Adrenal gland (tissue), 12 donors: ENCODE measurements around the gene ST8SIA4. TPM values are rescaled to one million over a fixed set of nuclear protein-coding genes. Genes with fewer than 3 reads are reported as not detected.

Experiments used
- DNase-seq, 7 donors: peaks; one replicate each; pipeline ENCODE4 v3.0.0-alpha.2; 2019 to 2020
- H3K27ac ChIP-seq, 5 donors: fragments of 200-600 bp; sonication (generic) in 4 of 5; 1 replicate in 3 of 5; 2 replicates in 2 of 5; pipeline versions ENCODE4 v1.5.1 to v1.8.0; 2016 to 2020; ENCODE audit warnings: mild to moderate bottlenecking in 1 of 5
- H3K27me3 ChIP-seq: fragments of 200-600 bp; 2 replicates; pipeline ENCODE4 v1.8.0; 2021
- H3K36me3 ChIP-seq, 2 donors: fragments of 200-600 bp; replicated peaks in 1 of 2; 1 replicate in 1 of 2; 2 replicates in 1 of 2; pipeline versions ENCODE4 v1.5.1 to v1.8.0; 2018 to 2022
- H3K4me1 ChIP-seq, 2 donors: fragments of 200-600 bp; replicated peaks in 1 of 2; 1 replicate in 1 of 2; 2 replicates in 1 of 2; pipeline versions ENCODE4 v1.5.1 to v1.8.0; 2018 to 2021
- H3K4me3 ChIP-seq, 4 donors: fragments of 200-600 bp; sonication (generic) in 3 of 4; one replicate each; pipeline ENCODE4 v1.5.1; 2016 to 2018
- H3K9me3 ChIP-seq, 3 donors: fragments of 200-600 bp; sonication (generic) in 1 of 3; replicated peaks in 1 of 3; 1 replicate in 2 of 3; 2 replicates in 1 of 3; pipeline versions ENCODE4 v1.5.1 to v1.8.0; 2016 to 2021
- CTCF ChIP-seq, 6 experiments: fragments of 450-650 bp in 4 of 6; fragments of 200-600 bp in 2 of 6; sonication (generic) in 1 of 6; IDR thresholded peaks; 1 replicate in 5 of 6; 2 replicates in 1 of 6; pipeline versions ENCODE4 v1.5.1 to v1.8.0; 2016 to 2021; ENCODE audit warnings: antibody characterized with exemption in 6 of 6, mild to moderate bottlenecking in 2 of 6, moderate library complexity in 1 of 6
- POLR2A ChIP-seq, 2 donors: fragments of 450-650 bp; IDR thresholded peaks; one replicate each; pipeline ENCODE4 v1.6.1; 2017; ENCODE audit warnings: antibody characterized with exemption in 2 of 2, mild to moderate bottlenecking in 2 of 2, moderate library complexity in 1 of 2
- WGBS, 4 donors: extraction: QIAGEN DNeasy Blood & Tissue Kit in 2 of 4; methylation state at CpG; one replicate each; pipeline versions ENCODE4 v1.1.5 to v1.1.7; 2013 to 2017; 5-methylcytosine and 5-hydroxymethylcytosine counted together
- intact Hi-C, 2 donors: fragments of 100-400 bp; cut with DNase I; formaldehyde crosslinking; loops; one replicate each; pipeline versions ENCODE4 v1.14.1 to v1.15.0; 2022 to 2023
- polyA plus RNA-seq, 3 donors: library from polyadenylated mRNA; stranded (reverse); fragments of 200-250 nt in 2 of 3; fragments of 350-450 nt in 1 of 3; fragmentation: Illumina TruSeq in 1 of 3; extraction: RNeasy Lipid Tissue Mini Kit (QIAGEN cat#74804) in 1 of 3; gene quantifications; one replicate each; pipeline ENCODE4 v1.2.3, GENCODE V29; 2013 to 2014
- total RNA-seq, 9 donors: library from RNA; depleted of rRNA in 4 of 9; stranded (reverse); fragments of >200 nt in 4 of 9; fragments of 120-200 nt in 1 of 9; fragmentation: NEBNext Ultra II Directional in 1 of 9; extraction: Animal tissue kit (Norgen Biotek cat#: 25700) in 1 of 9; gene quantifications; one replicate each; pipeline versions ENCODE4 v1.1.0 to v1.2.4, GENCODE V29; 2013 to 2023
- donor health status: healthy with polysubstance abuse.
- donor health status: Bipolar disorder and iron deficiency.
- donor health status: DM: yes; HTN: yes; CAD: no.
- donor health status: DM: no; HTN: no; CAD: no.
- donor health status: DM: no; HTN: no; CAD: no.
- donor health status: DM: yes; HTN: yes; CAD: no.

ST8SIA4 gene
- total and polyA plus RNA-seq, 12 donors: 0.85 to 11.4 (median 5.5) TPM

GRCh38 chr5:100853582-100853981 is 49.5 kb downstream of the ST8SIA4 start:
- intact Hi-C loops: no loop called here
- DNase-seq: no peak
- no peaks in the 10 kb centered on the region for H3K36me3 ChIP-seq
- TF ChIP-seq CTCF (IDR thresholded peaks at IDR 0.05) (no peak), POLR2A (IDR thresholded peaks at IDR 0.05) (no peak)
- no peak overlapping the region for H3K4me3 ChIP-seq
- H3K27me3 ChIP-seq: no peaks in the 10 kb centered on the region
- no peaks in the 10 kb centered on the region for H3K9me3 ChIP-seq
- no peaks in the 10 kb centered on the region for H3K4me1 ChIP-seq
- no peak overlapping the region for H3K27ac ChIP-seq

DNA sequence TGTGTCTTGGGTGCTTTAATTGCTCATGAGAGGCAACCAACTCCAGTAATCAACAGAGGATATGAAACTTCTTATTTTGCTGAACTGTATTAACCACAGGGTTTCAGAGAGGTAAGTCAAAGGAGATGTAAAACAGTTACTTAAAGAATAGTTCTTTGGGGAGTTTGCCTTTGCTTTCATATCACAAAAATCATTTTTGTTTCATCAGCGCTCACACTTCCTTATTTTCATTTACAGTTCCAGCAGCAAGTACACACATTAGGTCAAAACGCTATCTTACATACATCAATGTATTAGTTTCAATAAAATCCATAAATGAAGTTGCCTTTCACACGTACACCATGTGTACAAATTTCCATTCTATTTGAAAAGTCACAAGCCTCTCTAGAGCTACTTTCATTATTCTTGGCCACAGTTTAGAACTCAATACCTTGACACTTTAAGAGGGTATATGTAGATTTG is 50.1 kb downstream of the ST8SIA4 start:
- Histone ChIP-seq H3K9me3 (no peaks in the 10 kb centered on the region), H3K4me1 (no peaks in the 10 kb centered on the region), H3K27me3 (no peaks in the 10 kb centered on the region), H3K36me3 (no peaks in the 10 kb centered on the region), H3K27ac (no peak overlapping the region), H3K4me3 (no peak overlapping the region)
- TF ChIP-seq CTCF (IDR thresholded peaks at IDR 0.05): no peak
- TF ChIP-seq POLR2A (IDR thresholded peaks at IDR 0.05): no peak
- WGBS, 4 donors: 62 to 76% (median 72%) methylated on average over 3 of the region's 3 CpGs
- intact Hi-C loops: no loop called here
- DNase-seq: no peak

- Histone ChIP-seq H3K4me1 (no peaks in the 10 kb centered on the region), H3K4me3 (no peak overlapping the region), H3K36me3 (no peaks in the 10 kb centered on the region), H3K27me3 (no peaks in the 10 kb centered on the region), H3K9me3 (no peaks in the 10 kb centered on the region), H3K27ac (no peak overlapping the region)
- 94 to 98% (median 96%) methylated on average over 8 of the region's 8 CpGs for WGBS, 4 donors
- intact Hi-C loops: no loop called here
- no peak for DNase-seq
- TF ChIP-seq POLR2A (IDR thresholded peaks at IDR 0.05): no peak
Observed at GRCh38 chr5:100852051-100852450, 51.0 kb downstream of the ST8SIA4 start.

DNA sequence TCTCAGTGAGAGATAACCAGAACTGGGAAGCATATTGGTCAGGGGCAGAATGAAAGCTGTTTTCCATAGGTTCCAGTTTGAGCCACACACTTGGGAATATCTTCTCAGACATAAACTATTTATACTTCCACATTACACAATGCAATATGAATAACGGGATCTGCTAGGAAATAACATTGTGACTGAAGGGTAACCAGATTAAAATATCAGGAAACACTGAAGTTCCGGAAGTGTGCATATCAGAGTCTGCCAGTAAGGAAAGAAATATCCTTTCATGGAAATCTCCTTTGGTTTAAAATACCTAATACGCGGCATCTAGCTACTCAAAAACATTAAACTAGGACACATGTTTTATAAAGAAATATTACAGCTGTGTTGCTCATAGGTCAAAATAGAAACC is 56.3 kb downstream of the ST8SIA4 start:
- Histone ChIP-seq H3K36me3 (no peaks in the 10 kb centered on the region), H3K4me3 (no peak overlapping the region), H3K4me1 (no peaks in the 10 kb centered on the region), H3K27me3 (no peaks in the 10 kb centered on the region), H3K9me3 (no peaks in the 10 kb centered on the region), H3K27ac (no peak overlapping the region)
- no peak for DNase-seq
- intact Hi-C loops: no loop called here
- TF ChIP-seq CTCF (IDR thresholded peaks at IDR 0.05) (no peak), POLR2A (IDR thresholded peaks at IDR 0.05) (no peak)
- 36 to 45% (median 37%) methylated on average over 4 of the region's 4 CpGs for WGBS, 4 donors

- intact Hi-C loops: no loop called here
- no peak for DNase-seq
- TF ChIP-seq POLR2A (IDR thresholded peaks at IDR 0.05) (no peak), CTCF (IDR thresholded peaks at IDR 0.05) (no peak)
- Histone ChIP-seq H3K4me3 (no peak overlapping the region), H3K27me3 (no peaks in the 10 kb centered on the region), H3K4me1 (no peaks in the 10 kb centered on the region), H3K9me3 (no peaks in the 10 kb centered on the region), H3K36me3 (no peaks in the 10 kb centered on the region), H3K27ac (no peak overlapping the region)
- 55 to 67% (median 59%) methylated on average over 2 of the region's 2 CpGs for WGBS, 4 donors
Observed at GRCh38 chr5:100842080-100842479, 61.0 kb downstream of the ST8SIA4 start.
